GM10266 (cell line): ENCODE data around the gene B4GALT5.
"Not testable (repeated sequence)": the region's sequence is repeated elsewhere in the genome, so short reads cannot be mapped to it uniquely, and the experiment has no call there.

Experiments
- DNase-seq: peaks from one replicate; pipeline ENCODE4 v3.0.0; 2012; ENCODE audit errors: extremely low spot score
- TF ChIP-seq, protein P1 (sequence below): IDR thresholded peaks from 2 replicates; pipeline ENCODE4 v1.5.1; 2012; ENCODE audit warnings: mild to moderate bottlenecking, low read depth; ENCODE audit not compliant: control insufficient read depth, insufficient read depth; ENCODE audit errors: missing control alignments

Gene B4GALT5

DNA sequence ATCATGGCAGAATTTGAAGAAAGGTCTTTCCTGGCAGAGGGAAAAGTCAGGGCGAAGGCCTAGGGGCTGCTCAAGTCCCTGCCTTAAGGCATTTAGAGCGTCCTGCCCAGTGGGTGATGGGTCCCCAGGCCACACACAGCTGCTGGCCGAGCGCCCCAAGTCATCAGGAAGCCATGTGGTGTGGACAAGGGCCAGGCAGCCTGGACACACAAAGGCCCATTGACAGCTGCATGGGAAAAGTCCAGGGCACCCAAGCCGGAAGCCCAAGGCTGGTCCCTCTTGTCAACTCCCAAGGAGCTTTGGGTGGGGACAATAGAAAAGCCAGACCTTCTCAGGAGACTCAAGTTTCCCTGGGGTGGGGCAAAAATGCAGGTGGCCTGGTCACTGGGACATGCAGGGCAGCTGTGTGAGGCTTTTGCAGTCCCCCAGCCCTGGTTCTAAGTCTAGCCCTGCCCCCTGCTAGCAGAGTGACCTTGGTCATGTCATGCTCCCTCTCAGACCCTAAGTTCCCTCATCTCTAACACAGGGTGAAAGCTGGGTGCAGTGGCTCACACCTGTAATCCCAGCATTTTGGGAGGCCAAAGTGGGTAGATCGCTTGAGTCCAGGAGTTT, 101.4 kb downstream of the B4GALT5 start:
- TF ChIP-seq, protein P1, sequence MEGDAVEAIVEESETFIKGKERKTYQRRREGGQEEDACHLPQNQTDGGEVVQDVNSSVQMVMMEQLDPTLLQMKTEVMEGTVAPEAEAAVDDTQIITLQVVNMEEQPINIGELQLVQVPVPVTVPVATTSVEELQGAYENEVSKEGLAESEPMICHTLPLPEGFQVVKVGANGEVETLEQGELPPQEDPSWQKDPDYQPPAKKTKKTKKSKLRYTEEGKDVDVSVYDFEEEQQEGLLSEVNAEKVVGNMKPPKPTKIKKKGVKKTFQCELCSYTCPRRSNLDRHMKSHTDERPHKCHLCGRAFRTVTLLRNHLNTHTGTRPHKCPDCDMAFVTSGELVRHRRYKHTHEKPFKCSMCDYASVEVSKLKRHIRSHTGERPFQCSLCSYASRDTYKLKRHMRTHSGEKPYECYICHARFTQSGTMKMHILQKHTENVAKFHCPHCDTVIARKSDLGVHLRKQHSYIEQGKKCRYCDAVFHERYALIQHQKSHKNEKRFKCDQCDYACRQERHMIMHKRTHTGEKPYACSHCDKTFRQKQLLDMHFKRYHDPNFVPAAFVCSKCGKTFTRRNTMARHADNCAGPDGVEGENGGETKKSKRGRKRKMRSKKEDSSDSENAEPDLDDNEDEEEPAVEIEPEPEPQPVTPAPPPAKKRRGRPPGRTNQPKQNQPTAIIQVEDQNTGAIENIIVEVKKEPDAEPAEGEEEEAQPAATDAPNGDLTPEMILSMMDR = no peak
- DNase-seq = no peak

- DNase-seq = not testable (repeated sequence)
These were observed 102.0 kb downstream of the B4GALT5 start for GRCh38 chr20:49611539-49612126.

GRCh38 chr20:49610691-49611538, 102.8 kb downstream of the B4GALT5 start:
- peak; percentile 78 for DNase-seq

DNA sequence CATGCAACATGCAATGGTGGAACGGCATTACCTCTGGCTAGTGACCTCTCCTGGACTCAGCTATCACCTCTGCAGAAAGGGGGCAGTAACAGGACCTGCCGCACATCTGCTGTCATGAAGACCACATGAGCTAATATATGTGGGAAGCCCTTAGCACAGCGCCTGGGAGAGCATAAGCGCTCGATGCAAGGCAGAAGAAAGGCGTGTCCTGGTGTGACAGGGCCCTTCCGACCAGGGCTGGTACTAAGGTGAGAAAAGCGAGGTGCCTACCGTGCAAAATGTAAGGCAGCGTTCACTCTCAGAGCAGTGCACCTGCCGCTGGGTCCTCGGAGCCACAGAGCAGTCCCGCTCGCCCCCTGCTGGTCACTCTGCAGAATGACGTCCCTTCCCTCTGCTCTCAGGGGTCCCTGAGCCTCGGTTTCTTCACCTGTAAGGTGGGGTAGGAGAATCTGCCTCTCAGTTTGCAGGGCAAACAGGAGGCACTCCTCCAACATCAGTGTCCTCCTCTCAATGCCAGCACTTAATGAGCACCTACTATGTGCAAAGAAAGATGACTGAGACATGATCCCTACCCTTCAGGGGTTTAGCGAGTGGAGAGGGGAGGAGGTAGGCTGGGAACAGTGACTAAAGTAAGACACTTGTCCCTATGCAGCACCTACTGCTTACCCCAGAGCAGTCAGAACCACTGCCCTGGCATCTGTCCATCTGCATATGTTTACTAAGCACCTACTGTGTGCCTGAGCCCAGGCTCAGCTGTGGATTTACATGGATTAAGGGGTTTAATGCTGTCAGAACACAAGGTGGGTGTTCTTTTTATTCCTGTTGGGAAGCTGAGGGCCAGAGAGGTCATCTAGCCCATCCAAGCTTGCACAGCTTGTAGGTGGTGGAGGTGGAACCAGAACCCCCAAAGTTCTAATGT, 104.7 kb downstream of the B4GALT5 start:
- TF ChIP-seq, protein P1 = peak; percentile 94
- DNase-seq = peak; percentile 79

More at GRCh38 chr20:49610691-49611538, 102.8 kb downstream of the B4GALT5 start:
- TF ChIP-seq, protein P1 = peak; percentile 92

DNA sequence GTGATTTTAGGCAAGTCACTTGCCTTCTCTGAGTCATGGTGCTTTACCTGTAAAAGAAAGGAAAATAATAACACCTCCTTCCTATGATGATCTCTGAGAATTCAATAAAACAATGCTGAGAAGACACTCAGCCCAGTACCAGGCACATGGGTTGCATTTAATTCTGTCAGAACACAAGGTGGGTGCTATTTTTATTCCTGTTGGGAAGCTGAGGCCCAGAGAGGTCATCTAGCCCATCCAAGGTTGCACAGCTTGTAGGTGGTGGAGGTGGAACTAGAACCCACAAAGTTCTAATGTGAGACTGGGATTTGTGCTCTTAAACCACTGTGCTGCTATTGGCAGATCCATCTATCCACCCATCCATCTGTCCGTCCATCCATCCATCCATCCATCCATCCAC, 106.1 kb downstream of the B4GALT5 start:
- TF ChIP-seq, protein P1 = no peak
- DNase-seq = no peak

- no peak for DNase-seq
- TF ChIP-seq, protein P1 = no peak
These were observed 110.5 kb downstream of the B4GALT5 start for GRCh38 chr20:49603209-49603627.
